ENCODE results near the gene ATP5PD. TPM values are rescaled to one million over a fixed set of nuclear protein-coding genes. Genes with fewer than 3 reads are reported as not detected.
A peak's percentile ranks its signal among the peaks of the same experiment; 100 is the strongest.

Gene ATP5PD
- total RNA-seq, 4 donors from 2014 or later: 167 to 312 (median 272) TPM

- WGBS: 89% methylated on average over 10 of the region's 10 CpGs
- Histone ChIP-seq H3K36me3 (peaks cover 27% of the 10 kb centered on the region), H3K4me3 (no peak overlapping the region), H3K4me1 (peaks cover 19% of the 10 kb centered on the region), H3K27ac (no peak overlapping the region), H3K27me3 (no peaks in the 10 kb centered on the region), H3K9me3 (no peaks in the 10 kb centered on the region)
- DNase-seq (ENCODE audit: low spot score in 2 of 2): no peak
- TF ChIP-seq POLR2A (IDR thresholded peaks at IDR 0.05) (no peak), POLR2AphosphoS5 (IDR thresholded peaks at IDR 0.05) (no peak), CTCF (IDR thresholded peaks at IDR 0.05) (no peak)
These were observed 21.9 kb downstream of the ATP5PD start for GRCh38 chr17:75024686-75025397.

- no peak overlapping the region for H3K27ac ChIP-seq
- H3K36me3 ChIP-seq: peaks cover 55% of the 10 kb centered on the region
- 81% methylated on average over 19 of the region's 19 CpGs for WGBS
These were observed 26.2 kb downstream of the ATP5PD start for GRCh38 chr17:75020331-75021110.

GRCh38 chr17:75019710-75020109 is 27.1 kb downstream of the ATP5PD start:
- H3K9me3 ChIP-seq: no peaks in the 10 kb centered on the region
- peaks cover 4% of the 10 kb centered on the region for H3K4me1 ChIP-seq
- TF ChIP-seq CTCF (IDR thresholded peaks at IDR 0.05) (no peak), EP300 (IDR thresholded peaks at IDR 0.05) (no peak), POLR2A (IDR thresholded peaks at IDR 0.05) (no peak), POLR2AphosphoS5 (IDR thresholded peaks at IDR 0.05) (no peak)
- 93% methylated on average over 3 of the region's 3 CpGs for WGBS
- DNase-seq (ENCODE audit: low spot score in 2 of 2): no peak
- no peaks in the 10 kb centered on the region for H3K27me3 ChIP-seq
- no peak overlapping the region for H3K4me3 ChIP-seq
- H3K27ac ChIP-seq: no peak overlapping the region
- peaks cover 55% of the 10 kb centered on the region for H3K36me3 ChIP-seq

More at GRCh38 chr17:75020331-75021110, 26.2 kb downstream of the ATP5PD start:
- H3K27me3 ChIP-seq: no peaks in the 10 kb centered on the region
- no peak for DNase-seq (ENCODE audit: low spot score in 2 of 2)
- TF ChIP-seq POLR2AphosphoS5 (IDR thresholded peaks at IDR 0.05) (no peak), CTCF (IDR thresholded peaks at IDR 0.05) (no peak), EP300 (IDR thresholded peaks at IDR 0.05) (no peak), POLR2A (IDR thresholded peaks at IDR 0.05) (no peak)
- no peaks in the 10 kb centered on the region for H3K9me3 ChIP-seq
- H3K4me1 ChIP-seq: peaks cover 4% of the 10 kb centered on the region
- H3K4me3 ChIP-seq: no peak overlapping the region

- H3K4me3 ChIP-seq: no peak overlapping the region
- no peak overlapping the region for H3K27ac ChIP-seq
- no peak for DNase-seq (ENCODE audit: low spot score in 2 of 2)
- WGBS: 82% methylated on average over 5 of the region's 5 CpGs
- H3K4me1 ChIP-seq: peaks cover 4% of the 10 kb centered on the region
- peaks cover 55% of the 10 kb centered on the region for H3K36me3 ChIP-seq
- no peaks in the 10 kb centered on the region for H3K9me3 ChIP-seq
- H3K27me3 ChIP-seq: no peaks in the 10 kb centered on the region
- TF ChIP-seq POLR2AphosphoS5 (IDR thresholded peaks at IDR 0.05): no peak
- no peak for TF ChIP-seq EP300 (IDR thresholded peaks at IDR 0.05)
- TF ChIP-seq POLR2A (IDR thresholded peaks at IDR 0.05): no peak
- no peak for TF ChIP-seq CTCF (IDR thresholded peaks at IDR 0.05)
These were observed 27.6 kb downstream of the ATP5PD start for GRCh38 chr17:75019146-75019545.

- WGBS: 0% methylated on average over 2 of the region's 10 CpGs
- Histone ChIP-seq H3K27me3 (no peaks in the 10 kb centered on the region), H3K4me3 (peak overlapping the region; percentile 77), H3K9me3 (no peaks in the 10 kb centered on the region), H3K27ac (peak overlapping the region; percentile 94), H3K4me1 (peaks cover 32% of the 10 kb centered on the region), H3K36me3 (peaks cover 15% of the 10 kb centered on the region)
- TF ChIP-seq POLR2A (IDR thresholded peaks at IDR 0.05): no peak
- no peak for TF ChIP-seq CTCF (IDR thresholded peaks at IDR 0.05)
- TF ChIP-seq EP300 (IDR thresholded peaks at IDR 0.05): no peak
- TF ChIP-seq POLR2AphosphoS5 (IDR thresholded peaks at IDR 0.05): no peak
- no peak for DNase-seq (ENCODE audit: low spot score in 2 of 2)
These were observed 33.6 kb downstream of the ATP5PD start for GRCh38 chr17:75013092-75013559.
